Neural cell (in vitro differentiated cells): ENCODE results near the gene PLEKHG3. TPM values are rescaled to one million over a fixed set of nuclear protein-coding genes. Genes with fewer than 3 reads are reported as not detected.

Experiments
- H2AFZ ChIP-seq: fragments of 200-600, 300-800 bp; sonication (generic), shearing (Covaris generic); 2 replicates; pipeline ENCODE4 v1.6.0; 2014; ENCODE audit warnings: low read depth, mild to moderate bottlenecking, antibody characterized with exemption, low read length, moderate library complexity
- H3F3A ChIP-seq: fragments of 200-600 bp; shearing (Covaris generic); 2 replicates; pipeline ENCODE4 v1.6.1; 2016; ENCODE audit warnings: mild to moderate bottlenecking, moderate library complexity, mixed read lengths, antibody characterized with exemption, low read length; ENCODE audit not compliant: insufficient read depth, poor library complexity, severe bottlenecking
- H3K27ac ChIP-seq: fragments of 200-600, 300-800 bp; sonication (generic), shearing (Covaris generic); 2 replicates; pipeline ENCODE4 v1.5.1; 2014; ENCODE audit warnings: mild to moderate bottlenecking, low read length, moderate library complexity
- H3K27me3 ChIP-seq: fragments of 300-800, 200-600 bp; sonication (generic), shearing (Covaris generic); 2 replicates; pipeline ENCODE4 v1.6.0; 2014; ENCODE audit warnings: mild to moderate bottlenecking, low read depth, low read length, moderate library complexity; ENCODE audit not compliant: insufficient read depth
- H3K36me3 ChIP-seq: fragments of 300-800, 200-600 bp; sonication (generic), shearing (Covaris generic); 2 replicates; pipeline ENCODE4 v1.5.1; 2014; ENCODE audit warnings: mild to moderate bottlenecking, antibody characterized with exemption, low read length, moderate library complexity; ENCODE audit not compliant: insufficient read depth
- H3K4me2 ChIP-seq: fragments of 300-800, 200-600 bp; sonication (generic), shearing (Covaris generic); 2 replicates; pipeline ENCODE4 v1.6.0; 2014; ENCODE audit warnings: mild to moderate bottlenecking, low read length
- H3K4me3 ChIP-seq: fragments of 300-800, 200-600 bp; sonication (generic), shearing (Covaris generic); 2 replicates; pipeline ENCODE4 v1.5.1; 2014; ENCODE audit warnings: mild to moderate bottlenecking, low read length, moderate library complexity
- H3K79me2 ChIP-seq: fragments of 200-600 bp; shearing (Covaris generic); replicated peaks from 2 replicates; pipeline ENCODE4 v1.6.0; 2014; ENCODE audit warnings: mild to moderate bottlenecking, low read length, moderate library complexity; ENCODE audit not compliant: insufficient read depth
- H3K9ac ChIP-seq: fragments of 300-800, 200-600 bp; sonication (generic), shearing (Covaris generic); 2 replicates; pipeline ENCODE4 v1.6.1; 2016; ENCODE audit warnings: mild to moderate bottlenecking, low read length, mixed read lengths
- H3K9me2 ChIP-seq: fragments of 200-600 bp; shearing (Covaris generic); 2 replicates; pipeline ENCODE4 v1.6.1; 2016; ENCODE audit warnings: mild to moderate bottlenecking, low read length, mixed read lengths; ENCODE audit not compliant: insufficient read depth
- H3K9me3 ChIP-seq: fragments of 200-600, 300-800 bp; sonication (generic), shearing (Covaris generic); 2 replicates; pipeline ENCODE4 v1.6.1; 2016; ENCODE audit warnings: mild to moderate bottlenecking, mixed run types, low read length, moderate library complexity, mixed read lengths
- H4K20me1 ChIP-seq: fragments of 200-600 bp; shearing (Covaris generic); 2 replicates; pipeline ENCODE4 v1.6.1; 2016; ENCODE audit warnings: mild to moderate bottlenecking, mixed run types; ENCODE audit not compliant: insufficient read depth
- EP300 ChIP-seq: fragments of 450-650 bp; conservative IDR thresholded peaks from 2 replicates; pipeline ENCODE4 v1.6.1; 2014; ENCODE audit warnings: antibody characterized with exemption, mild to moderate bottlenecking, moderate library complexity; ENCODE audit not compliant: poor library complexity, severe bottlenecking
- EZH2 ChIP-seq: fragments of 200-600, 300-800 bp; shearing (Covaris generic), sonication (generic); IDR thresholded peaks from 2 replicates; pipeline ENCODE4 v1.6.1; 2014; ENCODE audit warnings: antibody characterized with exemption, low read length, borderline replicate concordance, mild to moderate bottlenecking; ENCODE audit not compliant: insufficient read depth, poor library complexity, severe bottlenecking
- MXI1 ChIP-seq: fragments of 450-650 bp; conservative IDR thresholded peaks from 2 replicates; pipeline ENCODE4 v1.6.1; 2014; ENCODE audit warnings: antibody characterized with exemption, mild to moderate bottlenecking; ENCODE audit not compliant: poor library complexity, severe bottlenecking
- POLR2AphosphoS5 ChIP-seq: IDR thresholded peaks from 2 replicates; pipeline ENCODE4 v1.6.1; 2012
- RAD21 ChIP-seq: fragments of 450-650 bp; conservative IDR thresholded peaks from 2 replicates; pipeline ENCODE4 v1.6.1; 2014; ENCODE audit warnings: antibody characterized with exemption, mild to moderate bottlenecking, moderate library complexity
- SMC3 ChIP-seq: fragments of 450-650 bp; conservative IDR thresholded peaks from 2 replicates; pipeline ENCODE4 v1.6.1; 2014; ENCODE audit warnings: antibody characterized with exemption, mild to moderate bottlenecking, moderate library complexity; ENCODE audit not compliant: poor library complexity
- TAF1 ChIP-seq: IDR thresholded peaks from 2 replicates; pipeline ENCODE4 v1.6.1; 2012; ENCODE audit warnings: low read depth
- polyA plus RNA-seq: library from polyadenylated mRNA; depleted of rRNA; stranded (reverse); fragments of >200 nt; gene quantifications from 2 replicates; pipeline ENCODE4 v1.2.3, GENCODE V29; 2014
- TF ChIP-seq, protein P1 (sequence below): IDR thresholded peaks from 2 replicates; pipeline ENCODE4 v1.6.1; 2012; ENCODE audit warnings: borderline replicate concordance
- TF ChIP-seq, protein P2 (sequence below): fragments of 450-650 bp; IDR thresholded peaks from 2 replicates; pipeline ENCODE4 v1.5.1; 2014; ENCODE audit warnings: antibody characterized with exemption, mild to moderate bottlenecking, moderate library complexity; ENCODE audit not compliant: poor library complexity, severe bottlenecking

Gene PLEKHG3
- polyA plus RNA-seq, 1 donor from 2014 or later: 15.8 TPM

DNA sequence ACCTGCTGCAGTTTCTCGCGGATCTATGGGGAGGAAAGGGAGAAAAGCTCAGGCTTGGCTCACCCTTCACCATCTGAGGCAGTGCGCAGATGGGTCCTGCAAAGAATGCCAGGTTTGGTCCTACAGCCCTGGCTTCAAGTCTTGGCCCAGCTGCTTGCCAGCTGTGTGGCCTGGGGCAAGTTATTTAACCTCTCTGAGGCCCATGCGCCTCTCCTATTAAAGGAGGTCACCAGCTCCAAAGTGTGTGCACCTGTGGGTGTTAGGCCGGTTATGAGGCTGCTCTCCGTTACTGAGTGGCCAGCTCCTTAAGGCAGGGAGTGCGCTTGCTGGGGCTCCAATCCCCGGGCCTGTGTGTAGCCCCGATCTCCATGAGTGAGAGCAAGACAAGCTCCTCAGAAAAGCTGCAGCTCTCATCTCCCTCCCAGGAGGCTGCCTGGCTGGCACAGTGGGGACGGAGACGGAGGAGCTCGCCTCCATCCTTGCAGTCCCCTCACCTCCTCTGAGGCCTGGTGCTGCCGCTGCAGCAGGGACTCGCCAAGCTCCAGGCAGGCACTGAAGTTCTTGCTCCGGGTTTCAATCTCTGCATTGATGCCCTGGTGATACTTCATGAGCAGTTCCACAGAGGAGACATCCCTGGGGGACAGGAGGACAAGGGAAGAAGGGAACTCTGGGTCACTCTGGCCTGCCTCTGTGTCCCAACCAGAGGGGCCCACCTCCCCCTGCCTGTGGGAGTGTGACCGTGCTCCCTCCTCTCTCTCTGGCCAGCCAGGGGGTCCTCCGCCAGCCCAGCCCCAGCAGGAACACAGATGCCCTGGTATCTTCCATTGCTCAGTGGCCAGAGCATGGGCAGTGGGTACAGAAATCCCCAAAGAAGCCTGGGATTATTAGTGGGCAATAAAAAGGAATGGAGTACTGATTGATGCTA, 65.1 kb downstream of the PLEKHG3 start:
- H3K9me3 ChIP-seq: no peaks in the 10 kb centered on the region
- H2AFZ ChIP-seq: no peak overlapping the region
- no peaks in the 10 kb centered on the region for H4K20me1 ChIP-seq
- H3K4me2 ChIP-seq: no peak overlapping the region
- no peaks in the 10 kb centered on the region for H3F3A ChIP-seq
- H3K27me3 ChIP-seq: no peaks in the 10 kb centered on the region
- no peak overlapping the region for H3K27ac ChIP-seq
- no peaks in the 10 kb centered on the region for H3K79me2 ChIP-seq
- no peak overlapping the region for H3K4me3 ChIP-seq
- no peaks in the 10 kb centered on the region for H3K36me3 ChIP-seq
- no peak overlapping the region for H3K9ac ChIP-seq
- TF ChIP-seq RAD21: no peak
- TF ChIP-seq TAF1: no peak
- TF ChIP-seq SMC3: no peak
- no peak for TF ChIP-seq POLR2AphosphoS5
- TF ChIP-seq MXI1: no peak
- TF ChIP-seq EP300: no peak
- TF ChIP-seq, protein P1, sequence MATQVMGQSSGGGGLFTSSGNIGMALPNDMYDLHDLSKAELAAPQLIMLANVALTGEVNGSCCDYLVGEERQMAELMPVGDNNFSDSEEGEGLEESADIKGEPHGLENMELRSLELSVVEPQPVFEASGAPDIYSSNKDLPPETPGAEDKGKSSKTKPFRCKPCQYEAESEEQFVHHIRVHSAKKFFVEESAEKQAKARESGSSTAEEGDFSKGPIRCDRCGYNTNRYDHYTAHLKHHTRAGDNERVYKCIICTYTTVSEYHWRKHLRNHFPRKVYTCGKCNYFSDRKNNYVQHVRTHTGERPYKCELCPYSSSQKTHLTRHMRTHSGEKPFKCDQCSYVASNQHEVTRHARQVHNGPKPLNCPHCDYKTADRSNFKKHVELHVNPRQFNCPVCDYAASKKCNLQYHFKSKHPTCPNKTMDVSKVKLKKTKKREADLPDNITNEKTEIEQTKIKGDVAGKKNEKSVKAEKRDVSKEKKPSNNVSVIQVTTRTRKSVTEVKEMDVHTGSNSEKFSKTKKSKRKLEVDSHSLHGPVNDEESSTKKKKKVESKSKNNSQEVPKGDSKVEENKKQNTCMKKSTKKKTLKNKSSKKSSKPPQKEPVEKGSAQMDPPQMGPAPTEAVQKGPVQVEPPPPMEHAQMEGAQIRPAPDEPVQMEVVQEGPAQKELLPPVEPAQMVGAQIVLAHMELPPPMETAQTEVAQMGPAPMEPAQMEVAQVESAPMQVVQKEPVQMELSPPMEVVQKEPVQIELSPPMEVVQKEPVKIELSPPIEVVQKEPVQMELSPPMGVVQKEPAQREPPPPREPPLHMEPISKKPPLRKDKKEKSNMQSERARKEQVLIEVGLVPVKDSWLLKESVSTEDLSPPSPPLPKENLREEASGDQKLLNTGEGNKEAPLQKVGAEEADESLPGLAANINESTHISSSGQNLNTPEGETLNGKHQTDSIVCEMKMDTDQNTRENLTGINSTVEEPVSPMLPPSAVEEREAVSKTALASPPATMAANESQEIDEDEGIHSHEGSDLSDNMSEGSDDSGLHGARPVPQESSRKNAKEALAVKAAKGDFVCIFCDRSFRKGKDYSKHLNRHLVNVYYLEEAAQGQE: no peak
- TF ChIP-seq, protein P2, sequence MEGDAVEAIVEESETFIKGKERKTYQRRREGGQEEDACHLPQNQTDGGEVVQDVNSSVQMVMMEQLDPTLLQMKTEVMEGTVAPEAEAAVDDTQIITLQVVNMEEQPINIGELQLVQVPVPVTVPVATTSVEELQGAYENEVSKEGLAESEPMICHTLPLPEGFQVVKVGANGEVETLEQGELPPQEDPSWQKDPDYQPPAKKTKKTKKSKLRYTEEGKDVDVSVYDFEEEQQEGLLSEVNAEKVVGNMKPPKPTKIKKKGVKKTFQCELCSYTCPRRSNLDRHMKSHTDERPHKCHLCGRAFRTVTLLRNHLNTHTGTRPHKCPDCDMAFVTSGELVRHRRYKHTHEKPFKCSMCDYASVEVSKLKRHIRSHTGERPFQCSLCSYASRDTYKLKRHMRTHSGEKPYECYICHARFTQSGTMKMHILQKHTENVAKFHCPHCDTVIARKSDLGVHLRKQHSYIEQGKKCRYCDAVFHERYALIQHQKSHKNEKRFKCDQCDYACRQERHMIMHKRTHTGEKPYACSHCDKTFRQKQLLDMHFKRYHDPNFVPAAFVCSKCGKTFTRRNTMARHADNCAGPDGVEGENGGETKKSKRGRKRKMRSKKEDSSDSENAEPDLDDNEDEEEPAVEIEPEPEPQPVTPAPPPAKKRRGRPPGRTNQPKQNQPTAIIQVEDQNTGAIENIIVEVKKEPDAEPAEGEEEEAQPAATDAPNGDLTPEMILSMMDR: no peak
- no peak for TF ChIP-seq EZH2
- no peaks in the 10 kb centered on the region for H3K9me2 ChIP-seq

DNA sequence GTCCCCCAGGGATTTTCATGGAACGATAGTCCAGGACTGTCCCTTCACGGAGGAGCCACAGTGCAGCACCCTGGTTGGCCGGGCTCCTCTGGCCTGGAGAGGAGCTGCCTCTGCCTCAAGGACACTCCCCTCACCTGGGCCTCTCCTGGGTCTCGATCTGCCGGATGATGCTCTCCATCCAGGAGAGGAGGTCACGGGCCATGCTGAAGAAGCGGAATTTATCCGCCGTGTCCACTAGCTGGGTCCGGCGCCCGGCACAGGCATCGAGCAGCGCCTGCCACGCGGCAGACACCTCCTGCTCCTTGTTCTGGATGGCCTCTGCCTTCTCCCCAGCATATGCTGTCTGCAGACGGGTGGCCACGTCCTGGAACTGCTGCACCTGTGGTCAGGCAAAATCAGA, 66.5 kb downstream of the PLEKHG3 start:
- Histone ChIP-seq H3K27me3 (no peaks in the 10 kb centered on the region), H3K9me3 (no peaks in the 10 kb centered on the region), H2AFZ (no peak overlapping the region), H3K36me3 (no peaks in the 10 kb centered on the region), H3F3A (no peaks in the 10 kb centered on the region), H3K4me3 (no peak overlapping the region), H3K79me2 (no peaks in the 10 kb centered on the region), H3K4me2 (no peak overlapping the region), H4K20me1 (no peaks in the 10 kb centered on the region), H3K9ac (no peak overlapping the region), H3K9me2 (no peaks in the 10 kb centered on the region), H3K27ac (no peak overlapping the region)
- TF ChIP-seq EZH2 (no peak), EP300 (no peak)
- TF ChIP-seq, protein P1: no peak
